B cell (primary cell): ENCODE results near the gene TRANK1. TPM values are rescaled to one million over a fixed set of nuclear protein-coding genes. Genes with fewer than 3 reads are reported as not detected.

Source experiments
- ATAC-seq: fragments of 200-7000 bp; cut with Tn5 transposase; one replicate; pipeline ENCODE4 v1.10.0; 2021; ENCODE audit warnings: low read depth, mild to moderate bottlenecking, moderate number of reproducible peaks, moderate library complexity
- CTCF ChIA-PET: fragments of 350-600 bp; sonication (Branson Sonifier 250); formaldehyde crosslinking; loops from one replicate; lab custom pipeline; 2021; ENCODE audit warnings: antibody characterized with exemption, inconsistent platforms; lab: Charles Lee
- POLR2A ChIA-PET: fragments of 350-600 bp; sonication (Branson Sonifier 250); formaldehyde crosslinking; loops from one replicate; lab custom pipeline; 2021; ENCODE audit warnings: antibody characterized with exemption; lab: Charles Lee
- DNase-seq: peaks from one replicate; pipeline ENCODE4 v3.0.0; 2013
- H2AFZ ChIP-seq: 2 replicates; pipeline ENCODE4 v1.6.1; 2012; ENCODE audit warnings: mild to moderate bottlenecking, low read depth, low read length; ENCODE audit not compliant: insufficient read depth, poor library complexity, severe bottlenecking
- H3K27ac ChIP-seq, 2 donors: 1 replicate in 1 of 2; 2 replicates in 1 of 2; pipeline ENCODE4 v1.5.1; 2012 to 2013; ENCODE audit warnings: low read length in 2 of 2, mild to moderate bottlenecking in 2 of 2, moderate library complexity in 1 of 2
- H3K27me3 ChIP-seq, 4 experiments: fragments of 200-600 bp in 1 of 4; sonication (generic) in 1 of 4; replicated peaks in 1 of 4; 1 replicate in 2 of 4; 2 replicates in 2 of 4; pipeline versions ENCODE4 v1.6.1 to v1.7.0; 2013 to 2016; ENCODE audit warnings: low read length in 3 of 4, mild to moderate bottlenecking in 2 of 4, mixed read lengths in 1 of 4, moderate library complexity in 1 of 4; ENCODE audit not compliant: insufficient read depth in 4 of 4, control insufficient read depth in 3 of 4; ENCODE audit errors: control extremely low read depth in 1 of 4
- H3K36me3 ChIP-seq, 2 experiments: replicated peaks in 1 of 2; 1 replicate in 1 of 2; 2 replicates in 1 of 2; pipeline versions ENCODE4 v1.6.1 to v1.7.1; 2013; ENCODE audit warnings: low read length in 1 of 2; ENCODE audit not compliant: insufficient read depth in 2 of 2, control insufficient read depth in 1 of 2; ENCODE audit errors: control extremely low read depth in 1 of 2, extremely low read depth in 1 of 2
- H3K4me1 ChIP-seq, 2 donors: fragments of 200-600 bp in 1 of 2; sonication (generic) in 1 of 2; 1 replicate in 1 of 2; 2 replicates in 1 of 2; pipeline versions ENCODE4 v1.5.1 to v1.6.1; 2013 to 2017; ENCODE audit warnings: low read length in 2 of 2; ENCODE audit not compliant: control insufficient read depth in 2 of 2, insufficient read depth in 2 of 2
- H3K4me2 ChIP-seq: replicated peaks from 2 replicates; pipeline ENCODE3; 2012; ENCODE audit warnings: mild to moderate bottlenecking, low read depth, low read length; ENCODE audit not compliant: poor library complexity, severe bottlenecking
- H3K4me3 ChIP-seq, 5 experiments: fragments of 200-600 bp in 1 of 5; sonication (generic) in 1 of 5; 1 replicate in 3 of 5; 2 replicates in 2 of 5; pipeline versions ENCODE4 v1.5.1 to v1.7.0; 2011 to 2016; ENCODE audit warnings: low read length in 4 of 5, mild to moderate bottlenecking in 4 of 5, low read depth in 2 of 5, control low read depth in 1 of 5, moderate library complexity in 1 of 5; ENCODE audit not compliant: insufficient read depth in 1 of 5; ENCODE audit errors: control extremely low read depth in 1 of 5, extremely low read depth in 1 of 5
- H3K79me2 ChIP-seq: fragments of 200-600 bp; sonication (generic); one replicate; pipeline ENCODE4 v1.6.0; 2016; ENCODE audit warnings: low read length; ENCODE audit not compliant: control insufficient read depth, insufficient read depth
- H3K9ac ChIP-seq: fragments of 200-600 bp; sonication (generic); 2 replicates; pipeline ENCODE4 v1.6.1; 2017; ENCODE audit warnings: mild to moderate bottlenecking, low read length, moderate library complexity
- H3K9me3 ChIP-seq, 3 donors: one replicate each; pipeline versions ENCODE4 v1.6.1 to v1.7.1; 2013; ENCODE audit warnings: low read length in 2 of 3; ENCODE audit not compliant: control insufficient read depth in 2 of 3, insufficient read depth in 1 of 3; ENCODE audit errors: control extremely low read depth in 1 of 3
- H4K20me1 ChIP-seq: 2 replicates; pipeline ENCODE4 v1.6.0; 2012; ENCODE audit warnings: mild to moderate bottlenecking, low read length; ENCODE audit not compliant: insufficient read depth, control insufficient read depth, poor library complexity, severe bottlenecking
- H3K27ac Mint-ChIP-seq: one replicate; pipeline ENCODE4 v1.8.0; 2021; ENCODE audit warnings: mixed read lengths
- H3K27me3 Mint-ChIP-seq: one replicate; pipeline ENCODE4 v1.8.0; 2021; ENCODE audit warnings: mixed read lengths
- H3K4me1 Mint-ChIP-seq: one replicate; pipeline ENCODE4 v1.8.0; 2021; ENCODE audit warnings: mixed read lengths
- H3K4me3 Mint-ChIP-seq: one replicate; pipeline ENCODE4 v1.8.0; 2021; ENCODE audit warnings: mixed read lengths
- H3K9me3 Mint-ChIP-seq: one replicate; pipeline ENCODE4 v1.8.0; 2022; ENCODE audit warnings: mixed read lengths; ENCODE audit not compliant: insufficient read depth
- EZH2 ChIP-seq: IDR thresholded peaks from 2 replicates; pipeline ENCODE4 v1.6.1; 2012; ENCODE audit warnings: borderline replicate concordance, low read depth, mild to moderate bottlenecking, moderate library complexity, low read length; ENCODE audit not compliant: insufficient read depth, poor library complexity, severe bottlenecking
- WGBS: methylation state at CpG from one replicate; pipeline ENCODE4 v1.1.5; 2013; ENCODE audit warnings: missing lambda C conversion rate; ENCODE audit not compliant: insufficient coverage; 5-methylcytosine and 5-hydroxymethylcytosine counted together
- intact Hi-C: fragments of 100-400 bp; cut with micrococcal nuclease; formaldehyde crosslinking; loops from one replicate; pipeline ENCODE4 v1.10.0; 2022
- polyA plus RNA-seq: library from polyadenylated mRNA; depleted of rRNA; stranded (reverse); fragments of >200 nt; gene quantifications from 2 replicates; pipeline ENCODE4 v1.2.3, GENCODE V29; 2012
- total RNA-seq, 2 donors: library from RNA; stranded (reverse); fragments of 120-200 nt in 1 of 2; gene quantifications; 1 replicate in 1 of 2; 2 replicates in 1 of 2; pipeline versions ENCODE4 v1.2.3 to v1.2.4, GENCODE V29; 2013 to 2022
- TF ChIP-seq, protein P1 (sequence below): fragments of 200-600 bp; IDR thresholded peaks from one replicate; pipeline ENCODE4 v1.8.0; 2022; ENCODE audit warnings: antibody characterized with exemption, mild to moderate bottlenecking

TRANK1 gene
- total and polyA plus RNA-seq, 2 donors (not counting 1 experiment from before 2014, with no cell fraction given) = 20.8 to 147 TPM

DNA sequence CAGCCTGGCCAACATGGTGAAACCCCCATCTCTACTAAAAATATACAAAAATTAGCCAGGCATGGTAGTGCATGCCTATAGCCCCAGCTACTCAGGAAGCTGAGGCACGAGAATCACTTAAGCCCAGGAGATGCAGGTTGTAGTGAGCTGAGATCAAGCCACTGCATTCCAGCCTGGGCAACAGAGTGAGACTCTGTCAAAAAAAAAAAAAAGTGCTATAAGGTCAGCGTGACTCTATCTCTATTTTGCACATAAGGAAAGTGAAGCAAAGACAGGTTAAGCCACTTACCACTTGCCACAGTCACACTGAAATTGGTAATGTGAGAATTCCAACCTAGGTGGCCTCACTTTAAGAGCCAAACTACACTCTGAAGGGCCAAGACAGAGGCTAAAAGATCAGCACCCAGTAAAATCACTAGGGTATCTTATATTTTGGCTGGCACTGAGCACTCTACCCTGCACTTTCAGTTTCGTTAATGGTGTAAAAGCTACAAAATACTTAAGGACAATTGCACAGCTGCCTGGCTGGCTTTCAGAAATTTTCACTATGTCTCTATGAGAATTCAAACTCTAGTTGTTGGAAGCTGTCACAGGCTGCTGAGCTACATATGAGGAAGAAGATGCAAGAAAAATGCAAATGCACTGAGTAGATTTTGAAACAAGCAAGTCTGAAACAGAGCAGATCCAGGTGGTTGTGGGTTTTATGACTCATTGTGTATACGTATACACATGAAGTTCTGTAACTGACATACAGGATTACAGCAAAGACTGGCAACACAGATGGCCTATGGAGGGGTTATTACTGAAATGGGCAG lies 32.7 kb downstream of the TRANK1 start:
- 0% methylated on average over 1 of the region's 4 CpGs for WGBS
- H3K27me3 ChIP-seq = no peaks in the 10 kb centered on the region
- ATAC-seq (peak; percentile 83), DNase-seq (peak; percentile 88)
- POLR2A ChIA-PET = interaction anchor here (0.6 to 2.5 kb wide), 10 partner anchors 9 to 81 kb away, joined by 3 to 15 read pairs (median 4); partner anchors contain the start of genes EPM2AIP1, MLH1 and TRANK1
- peak overlapping the region; percentile 1 for H2AFZ ChIP-seq
- peak overlapping the region; percentile 90 to 91 for H3K27ac ChIP-seq
- H3K79me2 ChIP-seq = peaks cover 67% of the 10 kb centered on the region
- H3K4me2 ChIP-seq = peak overlapping the region; percentile 69
- Mint-ChIP-seq H3K4me1 (peaks cover 53% of the 10 kb centered on the region), H3K27ac (peak overlapping the region; percentile 84), H3K27me3 (no peaks in the 10 kb centered on the region), H3K9me3 (no peaks in the 10 kb centered on the region), H3K4me3 (peak overlapping the region; percentile 35)
- H3K9me3 ChIP-seq = no peaks in the 10 kb centered on the region
- H3K36me3 ChIP-seq = no peaks in the 10 kb centered on the region
- H3K4me3 ChIP-seq = peak overlapping the region in 4 of 5 experiments; percentile 9 to 35 (median 18)
- intact Hi-C loops = loop anchor here (1.0 kb wide), 5 partner anchors 9 to 81 kb away; partner anchors contain the start of genes EPM2AIP1 and MLH1
- peaks cover 35 to 51% of the 10 kb centered on the region in 2 donors for H3K4me1 ChIP-seq
- no peak for TF ChIP-seq EZH2
- TF ChIP-seq, protein P1, sequence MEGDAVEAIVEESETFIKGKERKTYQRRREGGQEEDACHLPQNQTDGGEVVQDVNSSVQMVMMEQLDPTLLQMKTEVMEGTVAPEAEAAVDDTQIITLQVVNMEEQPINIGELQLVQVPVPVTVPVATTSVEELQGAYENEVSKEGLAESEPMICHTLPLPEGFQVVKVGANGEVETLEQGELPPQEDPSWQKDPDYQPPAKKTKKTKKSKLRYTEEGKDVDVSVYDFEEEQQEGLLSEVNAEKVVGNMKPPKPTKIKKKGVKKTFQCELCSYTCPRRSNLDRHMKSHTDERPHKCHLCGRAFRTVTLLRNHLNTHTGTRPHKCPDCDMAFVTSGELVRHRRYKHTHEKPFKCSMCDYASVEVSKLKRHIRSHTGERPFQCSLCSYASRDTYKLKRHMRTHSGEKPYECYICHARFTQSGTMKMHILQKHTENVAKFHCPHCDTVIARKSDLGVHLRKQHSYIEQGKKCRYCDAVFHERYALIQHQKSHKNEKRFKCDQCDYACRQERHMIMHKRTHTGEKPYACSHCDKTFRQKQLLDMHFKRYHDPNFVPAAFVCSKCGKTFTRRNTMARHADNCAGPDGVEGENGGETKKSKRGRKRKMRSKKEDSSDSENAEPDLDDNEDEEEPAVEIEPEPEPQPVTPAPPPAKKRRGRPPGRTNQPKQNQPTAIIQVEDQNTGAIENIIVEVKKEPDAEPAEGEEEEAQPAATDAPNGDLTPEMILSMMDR = no peak
- CTCF ChIA-PET = interaction anchor here (1.0 to 3.5 kb wide), 12 partner anchors 10 to 45 kb away, joined by 3 to 32 read pairs (median 6); partner anchors contain the start of gene TRANK1
- H3K9ac ChIP-seq = peak overlapping the region; percentile 42
- H4K20me1 ChIP-seq = peaks cover 3% of the 10 kb centered on the region

DNA sequence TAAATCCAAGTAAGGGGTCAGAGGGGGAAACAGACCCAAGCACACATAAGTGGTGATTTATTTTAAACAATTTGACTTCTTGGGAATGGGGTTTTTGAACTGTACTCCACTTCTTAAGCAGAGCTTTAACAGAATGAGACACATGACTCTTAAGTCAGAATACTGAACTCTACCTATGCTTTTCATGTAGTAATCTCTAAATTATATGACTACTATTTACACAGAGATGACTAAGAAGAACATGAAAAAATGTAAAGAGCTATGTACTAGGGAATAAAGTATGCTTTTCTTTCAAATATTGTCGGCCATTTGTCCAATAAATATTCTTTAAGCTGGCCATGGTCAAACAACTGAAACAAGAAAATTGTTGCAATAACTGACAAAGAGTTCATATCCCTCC lies 35.2 kb downstream of the TRANK1 start:
- intact Hi-C loops = no loop called here

More for the DNA sequence above, 35.2 kb downstream of the TRANK1 start:
- ChIA-PET POLR2A (no interaction called here), CTCF (interaction anchor here (1.0 to 12.5 kb wide), 4 partner anchors 38 to 48 kb away, joined by 3 to 128 read pairs (median 10); no protein-coding TSS in a partner anchor)
- H3K9me3 Mint-ChIP-seq = no peaks in the 10 kb centered on the region
- no peak overlapping the region for H3K9ac ChIP-seq
- TF ChIP-seq, protein P1 = no peak
- TF ChIP-seq EZH2 = no peak
- no peak for ATAC-seq
- no peak overlapping the region for H2AFZ ChIP-seq
- H3K4me2 ChIP-seq = no peak overlapping the region
- H4K20me1 ChIP-seq = no peaks in the 10 kb centered on the region
- H3K79me2 ChIP-seq = peaks cover 72% of the 10 kb centered on the region
- no peak overlapping the region for H3K4me3 ChIP-seq
- no peaks in the 10 kb centered on the region for H3K27me3 Mint-ChIP-seq
- no peak overlapping the region for H3K4me3 Mint-ChIP-seq
- H3K4me1 Mint-ChIP-seq = peaks cover 65% of the 10 kb centered on the region
- no peak for DNase-seq
- peaks cover 52 to 68% of the 10 kb centered on the region in 2 donors for H3K4me1 ChIP-seq
- H3K27ac Mint-ChIP-seq = peak overlapping the region; percentile 39
- H3K27me3 ChIP-seq = no peaks in the 10 kb centered on the region
- peaks cover 0 to 2% of the 10 kb centered on the region in 2 experiments for H3K36me3 ChIP-seq
- no peaks in the 10 kb centered on the region for H3K9me3 ChIP-seq
- peak overlapping the region; percentile 80 to 86 for H3K27ac ChIP-seq
- no CpG with 5 or more reads among the region's 1 CpG for WGBS
